CD14-positive monocyte (primary cell): ENCODE measurements around the gene SMARCA4. TPM values are rescaled to one million over a fixed set of nuclear protein-coding genes. Genes with fewer than 3 reads are reported as not detected.
A peak's percentile ranks its signal among the peaks of the same experiment; 100 is the strongest.

Source experiments
- DNase-seq, 3 donors: peaks; one replicate each; pipeline ENCODE4 v3.0.0-alpha.2; 2011 to 2022
- H2AFZ ChIP-seq: 2 replicates; pipeline ENCODE4 v1.6.0; 2012; ENCODE audit warnings: mild to moderate bottlenecking, low read depth, low read length, inconsistent platforms; ENCODE audit not compliant: insufficient read depth, poor library complexity, severe bottlenecking
- H3K27ac ChIP-seq, 2 donors: 1 replicate in 1 of 2; 2 replicates in 1 of 2; pipeline ENCODE4 v1.5.1; 2012 to 2013; ENCODE audit warnings: low read length in 2 of 2, control low read depth in 1 of 2, inconsistent platforms in 1 of 2, low read depth in 1 of 2, mild to moderate bottlenecking in 1 of 2
- H3K27me3 ChIP-seq, 2 donors: one replicate each; pipeline versions ENCODE4 v1.6.0 to v1.6.1; 2011 to 2013; ENCODE audit warnings: low read length in 2 of 2; ENCODE audit not compliant: control insufficient read depth in 2 of 2, insufficient read depth in 2 of 2
- H3K36me3 ChIP-seq, 2 donors: replicated peaks in 1 of 2; 1 replicate in 1 of 2; 2 replicates in 1 of 2; pipeline versions ENCODE4 v1.5.1 to v1.6.1; 2012 to 2013; ENCODE audit warnings: low read length in 2 of 2, control low read depth in 1 of 2, inconsistent platforms in 1 of 2, mild to moderate bottlenecking in 1 of 2; ENCODE audit not compliant: insufficient read depth in 2 of 2, control insufficient read depth in 1 of 2
- H3K4me1 ChIP-seq, 2 donors: 1 replicate in 1 of 2; 2 replicates in 1 of 2; pipeline versions ENCODE4 v1.5.1 to v1.6.1; 2012 to 2013; ENCODE audit warnings: low read length in 2 of 2, control low read depth in 1 of 2, inconsistent platforms in 1 of 2, mild to moderate bottlenecking in 1 of 2, moderate library complexity in 1 of 2; ENCODE audit not compliant: insufficient read depth in 2 of 2, control insufficient read depth in 1 of 2
- H3K4me2 ChIP-seq: replicated peaks from 2 replicates; pipeline ENCODE3; 2012; ENCODE audit warnings: low read length, moderate library complexity, mild to moderate bottlenecking; ENCODE audit not compliant: poor library complexity, severe bottlenecking; ENCODE audit errors: extremely low read depth
- H3K4me3 ChIP-seq, 3 experiments: fragments of 200-600 bp in 1 of 3; sonication (generic) in 1 of 3; replicated peaks in 1 of 3; 1 replicate in 2 of 3; 2 replicates in 1 of 3; pipeline ENCODE4 v1.5.1; 2011 to 2013; ENCODE audit warnings: low read length in 3 of 3, mild to moderate bottlenecking in 3 of 3, control low read depth in 2 of 3, low read depth in 2 of 3, inconsistent platforms in 1 of 3, moderate library complexity in 1 of 3
- H3K79me2 ChIP-seq: 2 replicates; pipeline ENCODE4 v1.6.0; 2012; ENCODE audit warnings: mild to moderate bottlenecking, control low read depth, inconsistent platforms, low read length, moderate library complexity; ENCODE audit not compliant: insufficient read depth
- H3K9ac ChIP-seq: 2 replicates; pipeline ENCODE4 v1.6.0; 2017; ENCODE audit warnings: low read length, mild to moderate bottlenecking; ENCODE audit not compliant: insufficient read depth, poor library complexity, severe bottlenecking
- H3K9me3 ChIP-seq, 2 donors: replicated peaks in 1 of 2; 1 replicate in 1 of 2; 2 replicates in 1 of 2; pipeline versions ENCODE4 v1.5.1 to v1.6.1; 2012 to 2013; ENCODE audit warnings: low read length in 2 of 2, control low read depth in 1 of 2; ENCODE audit not compliant: control insufficient read depth in 1 of 2, insufficient read depth in 1 of 2
- H4K20me1 ChIP-seq: 2 replicates; pipeline ENCODE4 v1.6.0; 2012; ENCODE audit warnings: mild to moderate bottlenecking, low read length, control low read depth, moderate library complexity; ENCODE audit not compliant: insufficient read depth
- H3K27ac Mint-ChIP-seq, 7 donors: one replicate each; pipeline ENCODE4 v1.8.0; 2020; ENCODE audit warnings: mild to moderate bottlenecking in 7 of 7, mixed read lengths in 7 of 7, moderate library complexity in 6 of 7, inconsistent platforms in 2 of 7
- H3K27me3 Mint-ChIP-seq, 3 donors: one replicate each; pipeline ENCODE4 v1.8.0; 2021 to 2022; ENCODE audit warnings: low read depth in 3 of 3, mild to moderate bottlenecking in 3 of 3, mixed read lengths in 3 of 3, moderate library complexity in 3 of 3, inconsistent platforms in 1 of 3
- H3K36me3 Mint-ChIP-seq, 2 donors: one replicate each; pipeline ENCODE4 v1.8.0; 2020; ENCODE audit warnings: mixed read lengths in 2 of 2, inconsistent platforms in 1 of 2, mild to moderate bottlenecking in 1 of 2
- H3K4me1 Mint-ChIP-seq: one replicate; pipeline ENCODE4 v1.8.0; 2020; ENCODE audit warnings: mild to moderate bottlenecking, mixed read lengths
- H3K4me3 Mint-ChIP-seq, 2 donors: one replicate each; pipeline ENCODE4 v1.8.0; 2020; ENCODE audit warnings: mild to moderate bottlenecking in 2 of 2, mixed read lengths in 2 of 2, moderate library complexity in 1 of 2
- H3K9me3 Mint-ChIP-seq, 7 donors: one replicate each; pipeline ENCODE4 v1.8.0; 2020 to 2022; ENCODE audit warnings: mixed read lengths in 7 of 7, mild to moderate bottlenecking in 6 of 7, moderate library complexity in 6 of 7, inconsistent platforms in 2 of 7
- CTCF ChIP-seq: fragments of 200-600 bp; IDR thresholded peaks from one replicate; pipeline ENCODE4 v1.8.0; 2022; ENCODE audit warnings: antibody characterized with exemption, mild to moderate bottlenecking
- WGBS: methylation state at CpG from one replicate; pipeline ENCODE4 v1.1.5; 2013; ENCODE audit warnings: missing lambda C conversion rate; ENCODE audit not compliant: insufficient coverage; 5-methylcytosine and 5-hydroxymethylcytosine counted together
- intact Hi-C, 2 donors: fragments of 100-400 bp; cut with micrococcal nuclease; formaldehyde crosslinking; loops; one replicate each; pipeline versions ENCODE4 v1.15.0 to v1.15.1; 2023
- polyA plus RNA-seq, 3 donors: library from polyadenylated mRNA; depleted of rRNA in 1 of 3; unstranded in 2 of 3; stranded (reverse) in 1 of 3; fragments of 300-500 nt in 2 of 3; fragments of >200 nt in 1 of 3; fragmentation: Illumina TruSeq in 2 of 3; gene quantifications; 1 replicate in 2 of 3; 2 replicates in 1 of 3; pipeline ENCODE4 v1.2.3, GENCODE V29; 2012 to 2021

The SMARCA4 gene
- polyA plus RNA-seq, 3 donors, result 5.1 to 53.3 (median 7.0) TPM

GRCh38 chr19:10927730-10928562 lies 32.9 kb upstream of the SMARCA4 start:
- Histone ChIP-seq H3K9ac (peak overlapping the region; percentile 77), H3K4me3 (peak overlapping the region; percentile 75 to 97 (median 88)), H3K4me2 (peak overlapping the region; percentile 98), H3K36me3 (peaks cover 20 to 28% of the 10 kb centered on the region in 2 donors), H3K4me1 (peaks cover 18 to 21% of the 10 kb centered on the region in 2 donors), H2AFZ (peak overlapping the region; percentile 91), H3K27me3 (no peaks in the 10 kb centered on the region), H3K27ac (peak overlapping the region; percentile 50 to 82), H4K20me1 (peaks cover 21% of the 10 kb centered on the region), H3K9me3 (no peaks in the 10 kb centered on the region), H3K79me2 (peaks cover 44% of the 10 kb centered on the region)
- H3K36me3 Mint-ChIP-seq, result peaks cover 28 to 48% of the 10 kb centered on the region in 2 donors
- intact Hi-C loops, result loop anchor here in 1 of 2 donors (10.0 kb wide), 1 partner anchor 53 kb away; the partner anchor contains the start of gene CARM1
- peaks cover 23% of the 10 kb centered on the region for H3K4me1 Mint-ChIP-seq
- H3K27me3 Mint-ChIP-seq, result peaks cover 0 to 3% (median 0%) of the 10 kb centered on the region in 3 donors
- peak in 2 of 3 donors; percentile 17 to 39 for DNase-seq
- TF ChIP-seq CTCF, result no peak
- H3K9me3 Mint-ChIP-seq, result peaks cover 0 to 4% (median 0%) of the 10 kb centered on the region in 7 donors
- H3K27ac Mint-ChIP-seq, result peak overlapping the region; percentile 79 to 95 (median 89)
- 3% methylated on average over 33 of the region's 47 CpGs for WGBS
- H3K4me3 Mint-ChIP-seq, result peak overlapping the region; percentile 92 to 94

DNA sequence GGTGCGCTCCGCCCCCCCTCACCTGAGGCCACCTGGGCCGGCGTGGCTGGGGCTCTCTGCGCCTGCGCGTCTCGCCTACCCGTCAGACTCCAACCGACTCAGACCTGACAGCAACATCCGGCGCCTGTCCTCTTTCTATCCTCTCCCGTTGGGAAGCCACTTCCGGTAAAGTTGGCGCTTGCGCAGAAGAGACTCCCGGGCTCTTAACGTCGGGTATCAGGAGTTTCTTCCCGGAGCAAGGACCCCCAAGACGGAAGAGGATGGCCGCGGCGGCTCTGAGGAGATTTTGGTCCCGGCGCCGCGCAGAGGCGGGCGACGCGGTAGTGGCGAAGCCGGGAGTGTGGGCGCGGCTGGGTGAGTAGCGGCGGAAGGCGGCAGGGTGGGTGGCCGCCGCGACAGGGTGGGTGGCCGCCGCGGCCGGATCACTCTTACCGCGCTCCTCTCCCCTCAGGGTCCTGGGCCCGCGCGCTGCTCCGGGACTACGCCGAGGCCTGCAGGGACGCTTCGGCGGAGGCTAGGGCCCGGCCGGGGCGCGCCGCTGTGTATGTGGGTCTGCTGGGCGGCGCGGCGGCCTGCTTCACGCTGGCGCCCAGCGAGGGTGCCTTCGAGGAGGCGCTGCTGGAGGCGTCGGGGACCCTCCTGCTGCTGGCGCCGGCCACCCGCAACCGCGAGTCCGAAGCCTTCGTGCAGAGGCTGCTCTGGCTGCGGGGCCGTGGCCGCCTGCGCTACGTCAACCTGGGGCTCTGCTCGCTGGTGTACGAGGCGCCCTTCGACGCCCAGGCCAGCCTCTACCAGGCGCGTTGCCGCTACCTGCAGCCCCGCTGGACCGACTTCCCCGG lies 32.0 kb upstream of the SMARCA4 start, which contains the start of the genes TIMM29 and YIPF2:
Gene TIMM29, plus strand, starts transcription at position 249 of the 839 bp plus-strand sequence. Its CDS starts 12 bp downstream, at position 261.
Gene YIPF2, minus strand, starts transcription at position 77 of the 839 bp plus-strand sequence. CDS start 229 bp downstream, outside the sequence.
- TF ChIP-seq CTCF, result no peak
- peak within 1 kb of the TSS; percentile 50 to 82 for H3K27ac ChIP-seq
- Mint-ChIP-seq H3K9me3 (peaks cover 0 to 4% (median 0%) of the 10 kb centered on the region in 7 donors), H3K27me3 (peaks cover 0 to 3% (median 0%) of the 10 kb centered on the region in 3 donors), H3K27ac (peak within 1 kb of the TSS; percentile 79 to 95 (median 89)), H3K4me3 (peak within 1 kb of the TSS; percentile 92 to 94), H3K4me1 (peaks cover 23% of the 10 kb centered on the region), H3K36me3 (peaks cover 22 to 48% of the 10 kb centered on the region in 2 donors)
- H4K20me1 ChIP-seq, result peaks cover 22% of the 10 kb centered on the region
- intact Hi-C loops, result loop anchor here in 1 of 2 donors (10.0 kb wide), 1 partner anchor 54 kb away; the partner anchor contains the start of gene CARM1
- peak within 1 kb of the TSS; percentile 98 for H3K4me2 ChIP-seq
- peaks cover 45% of the 10 kb centered on the region for H3K79me2 ChIP-seq
- H3K9me3 ChIP-seq, result no peaks in the 10 kb centered on the region
- DNase-seq, result peak; percentile 89 to 92 (median 89)
- peaks cover 18 to 21% of the 10 kb centered on the region in 2 donors for H3K4me1 ChIP-seq
- peaks cover 12 to 26% of the 10 kb centered on the region in 2 donors for H3K36me3 ChIP-seq
- H2AFZ ChIP-seq, result peak within 1 kb of the TSS; percentile 91
- H3K4me3 ChIP-seq, result peak within 1 kb of the TSS; percentile 75 to 97 (median 88)
- H3K9ac ChIP-seq, result peak within 1 kb of the TSS; percentile 77
- under 1% methylated on average over 96 of the region's 96 CpGs for WGBS
- H3K27me3 ChIP-seq, result no peaks in the 10 kb centered on the region
